SK-N-SH (cell line): ENCODE data around the gene ZMYND8. TPM values are rescaled to one million over a fixed set of nuclear protein-coding genes. Genes with fewer than 3 reads are reported as not detected.

Source experiments
- CTCF ChIA-PET: fragments of 300-600, 350-600 bp; formaldehyde crosslinking; extraction: SDS; loops from one replicate; lab custom pipeline; 2021; lab: Yijun Ruan, JAX
- POLR2A ChIA-PET: fragments of 350-600 bp; sonication (Branson Sonifier 250); formaldehyde crosslinking; extraction: SDS; loops from one replicate; lab custom pipeline; 2020; ENCODE audit warnings: antibody characterized with exemption, inconsistent platforms; lab: Yijun Ruan, JAX
- DNase-seq: peaks from one replicate; pipeline ENCODE4 v3.0.0; 2012
- H2AFZ ChIP-seq: fragments of 200-600 bp; sonication (generic); 2 replicates; pipeline ENCODE4 v1.8.1; 2016; ENCODE audit warnings: antibody characterized with exemption, mild to moderate bottlenecking, low read depth
- H3F3A ChIP-seq: fragments of 200-600 bp; sonication (generic); replicated peaks from 2 replicates; pipeline ENCODE3; 2016; ENCODE audit warnings: antibody characterized with exemption, mild to moderate bottlenecking; ENCODE audit not compliant: insufficient read depth
- H3K27ac ChIP-seq, 2 experiments: fragments of 200-500 bp in 1 of 2; fragments of 200-600 bp in 1 of 2; sonication (Bioruptor generic) in 1 of 2; sonication (generic), shearing (Covaris generic) in 1 of 2; 2 replicates each; pipeline versions ENCODE4 v1.5.1 to v1.6.1; 2014 to 2016; ENCODE audit warnings: low read depth in 2 of 2, inconsistent platforms in 1 of 2, low read length in 1 of 2, mild to moderate bottlenecking in 1 of 2, mixed read lengths in 1 of 2
- H3K27me3 ChIP-seq: fragments of 200-600 bp; sonication (generic), shearing (Covaris generic); 2 replicates; pipeline ENCODE4 v1.6.1; 2016; ENCODE audit warnings: mixed run types; ENCODE audit not compliant: insufficient read depth
- H3K36me3 ChIP-seq, 2 experiments: fragments of 200-500 bp in 1 of 2; fragments of 200-600 bp in 1 of 2; sonication (Bioruptor generic) in 1 of 2; sonication (generic) in 1 of 2; replicated peaks in 1 of 2; 2 replicates each; pipeline versions ENCODE3 to v1.5.1; 2014 to 2016; ENCODE audit warnings: low read length in 1 of 2, mild to moderate bottlenecking in 1 of 2; ENCODE audit not compliant: insufficient read depth in 2 of 2, control insufficient read depth in 1 of 2
- H3K4me1 ChIP-seq, 2 experiments: fragments of 200-500 bp in 1 of 2; fragments of 200-600 bp in 1 of 2; sonication (Bioruptor generic) in 1 of 2; sonication (generic), shearing (Covaris generic) in 1 of 2; 2 replicates each; pipeline versions ENCODE4 v1.5.1 to v1.6.1; 2014 to 2016; ENCODE audit warnings: low read depth in 1 of 2, low read length in 1 of 2, mixed run types in 1 of 2; ENCODE audit not compliant: insufficient read depth in 2 of 2, control insufficient read depth in 1 of 2
- H3K4me2 ChIP-seq: fragments of 200-600 bp; sonication (generic), shearing (Covaris generic); 2 replicates; pipeline ENCODE4 v1.6.1; 2017; ENCODE audit warnings: mixed run types
- H3K4me3 ChIP-seq, 2 experiments: fragments of 200-500 bp in 1 of 2; fragments of 200-600 bp in 1 of 2; sonication (Bioruptor generic) in 1 of 2; sonication (generic), shearing (Covaris generic) in 1 of 2; 2 replicates each; pipeline versions ENCODE4 v1.5.1 to v1.8.1; 2014 to 2016; ENCODE audit warnings: low read depth in 2 of 2, inconsistent platforms in 1 of 2, low read length in 1 of 2, mild to moderate bottlenecking in 1 of 2, mixed read lengths in 1 of 2, moderate library complexity in 1 of 2
- H3K79me2 ChIP-seq: fragments of 200-600 bp; sonication (generic); 2 replicates; pipeline ENCODE4 v1.8.1; 2017; ENCODE audit warnings: mild to moderate bottlenecking; ENCODE audit not compliant: insufficient read depth
- H3K9ac ChIP-seq: fragments of 200-600 bp; sonication (generic); 2 replicates; pipeline ENCODE4 v1.6.1; 2017; ENCODE audit warnings: mixed run types
- H3K9me2 ChIP-seq: fragments of 200-600 bp; sonication (generic); 2 replicates; pipeline ENCODE4 v1.6.1; 2017; ENCODE audit warnings: mixed run types
- H3K9me3 ChIP-seq: fragments of 200-600 bp; sonication (generic); 2 replicates; pipeline ENCODE4 v1.6.1; 2017; ENCODE audit warnings: mixed run types, mild to moderate bottlenecking, moderate library complexity
- H4K20me1 ChIP-seq: fragments of 200-600 bp; sonication (generic); 2 replicates; pipeline ENCODE4 v1.6.1; 2017; ENCODE audit warnings: mild to moderate bottlenecking, mixed run types; ENCODE audit not compliant: insufficient read depth
- CHD2 ChIP-seq: fragments of 150-350 bp; IDR thresholded peaks from 2 replicates; pipeline ENCODE4 v1.6.1; 2018; ENCODE audit warnings: low read length; ENCODE audit not compliant: partially characterized antibody
- EP300 ChIP-seq, 2 experiments: IDR thresholded peaks; 2 replicates each; pipeline versions ENCODE4 v1.4.0 to v1.6.1; 2012; ENCODE audit warnings: borderline replicate concordance in 1 of 2, low read depth in 1 of 2, low read length in 1 of 2
- FOSL2 ChIP-seq: IDR thresholded peaks from 2 replicates; pipeline ENCODE4 v1.4.0; 2012; ENCODE audit warnings: low read depth, mild to moderate bottlenecking, moderate library complexity, borderline replicate concordance
- FOXM1 ChIP-seq: IDR thresholded peaks from 2 replicates; pipeline ENCODE4 v1.4.0; 2012; ENCODE audit warnings: low read depth, mild to moderate bottlenecking
- MEF2A ChIP-seq: IDR thresholded peaks from 2 replicates; pipeline ENCODE4 v1.4.0; 2012; ENCODE audit warnings: low read depth, borderline replicate concordance
- MXI1 ChIP-seq: IDR thresholded peaks from 2 replicates; pipeline ENCODE4 v1.6.1; 2012; ENCODE audit warnings: mild to moderate bottlenecking, low read depth, low read length, improper control_type of control experiment
- NFIC ChIP-seq: IDR thresholded peaks from 2 replicates; pipeline ENCODE4 v1.4.0; 2012; ENCODE audit warnings: borderline replicate concordance
- NRF1 ChIP-seq: IDR thresholded peaks from 2 replicates; pipeline ENCODE4 v1.6.1; 2012; ENCODE audit warnings: low read depth, mild to moderate bottlenecking, low read length
- POLR2AphosphoS5 ChIP-seq: IDR thresholded peaks from 2 replicates; pipeline ENCODE4 v1.6.1; 2012; ENCODE audit warnings: low read depth, low read length
- RAD21 ChIP-seq: IDR thresholded peaks from 2 replicates; pipeline ENCODE4 v1.6.1; 2012; ENCODE audit warnings: mild to moderate bottlenecking, low read length
- TEAD4 ChIP-seq: IDR thresholded peaks from 2 replicates; pipeline ENCODE4 v1.4.0; 2012; ENCODE audit warnings: mild to moderate bottlenecking, borderline replicate concordance; ENCODE audit not compliant: insufficient read depth
- YY1 ChIP-seq: IDR thresholded peaks from 2 replicates; pipeline ENCODE4 v1.4.0; 2012; ENCODE audit warnings: low read depth, mild to moderate bottlenecking
- whole genome bisulfite sequencing: methylation state at CpG from one replicate; pipeline ENCODE4 v1.1.6; 2017; ENCODE audit warnings: low lambda C conversion rate; 5-methylcytosine and 5-hydroxymethylcytosine counted together
- polyA plus RNA-seq, 3 experiments: library from polyadenylated mRNA; depleted of rRNA; stranded (reverse); fragments of >200 nt; gene quantifications; 2 replicates each; pipeline ENCODE4 v1.2.3, GENCODE V29; 2012
- TF ChIP-seq, protein P1 (sequence below): IDR thresholded peaks from 2 replicates; pipeline ENCODE4 v1.4.0; 2012; ENCODE audit warnings: low read depth, borderline replicate concordance
- TF ChIP-seq, protein P2 (sequence below): fragments of 150-350 bp; IDR thresholded peaks from 2 replicates; pipeline ENCODE4 v1.6.1; 2017; ENCODE audit warnings: antibody characterized with exemption, low read length, low read depth, borderline replicate concordance

The ZMYND8 gene
- polyA plus RNA-seq, 1 of the 3 experiments (the other 2 are of a cell fraction): 25.3 TPM

GRCh38 chr20:47328129-47328528, 28.4 kb downstream of the ZMYND8 start:
- 76% methylated on average over 1 of the region's 1 CpG for WGBS
- H3K4me1 ChIP-seq: peaks cover 22% of the 10 kb centered on the region in 2 experiments; a peak in 3 of 4 replicates
- H2AFZ ChIP-seq: no peak overlapping the region
- CTCF ChIA-PET: interaction anchor here (0.7 to 2.9 kb wide), 4 partner anchors 53 to 336 kb away, joined by 3 to 22 read pairs (median 3); no protein-coding TSS in a partner anchor
- H3K4me3 ChIP-seq: no peak overlapping the region
- no peak overlapping the region for H3K9ac ChIP-seq
- peak overlapping the region in 1 of 2 experiments; percentile 93; a peak in 1 of 4 replicates for H3K27ac ChIP-seq
- H3K4me2 ChIP-seq: no peak overlapping the region
- H3K27me3 ChIP-seq: no peaks in the 10 kb centered on the region
- DNase-seq: no peak
- TF ChIP-seq YY1: no peak
- no peak for TF ChIP-seq MEF2A
- TF ChIP-seq POLR2AphosphoS5: no peak
- TF ChIP-seq EP300 (IDR thresholded peaks at IDR 0.05; ENCODE audit: borderline replicate concordance in 1 of 2, low read depth in 1 of 2, low read length in 1 of 2): no peak
- no peak for TF ChIP-seq TEAD4
- no peak for TF ChIP-seq CHD2
- TF ChIP-seq, protein P1, sequence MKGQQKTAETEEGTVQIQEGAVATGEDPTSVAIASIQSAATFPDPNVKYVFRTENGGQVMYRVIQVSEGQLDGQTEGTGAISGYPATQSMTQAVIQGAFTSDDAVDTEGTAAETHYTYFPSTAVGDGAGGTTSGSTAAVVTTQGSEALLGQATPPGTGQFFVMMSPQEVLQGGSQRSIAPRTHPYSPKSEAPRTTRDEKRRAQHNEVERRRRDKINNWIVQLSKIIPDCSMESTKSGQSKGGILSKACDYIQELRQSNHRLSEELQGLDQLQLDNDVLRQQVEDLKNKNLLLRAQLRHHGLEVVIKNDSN: no peak
- no peak for TF ChIP-seq NFIC
- no peak for TF ChIP-seq FOXM1
- H3K9me3 ChIP-seq: no peaks in the 10 kb centered on the region
- peaks cover 0 to 11% of the 10 kb centered on the region in 2 experiments for H3K36me3 ChIP-seq
- H3K79me2 ChIP-seq: peaks cover 99% of the 10 kb centered on the region
- H4K20me1 ChIP-seq: no peaks in the 10 kb centered on the region; the same call in 1 of the 2 replicates
- no peaks in the 10 kb centered on the region for H3K9me2 ChIP-seq
- peaks cover 28% of the 10 kb centered on the region for H3F3A ChIP-seq
- POLR2A ChIA-PET: no interaction called here

- H2AFZ ChIP-seq: no peak overlapping the region
- H3K9me3 ChIP-seq: no peaks in the 10 kb centered on the region
- H3K9ac ChIP-seq: no peak overlapping the region
- H3F3A ChIP-seq: peaks cover 25% of the 10 kb centered on the region
- 97% methylated on average over 7 of the region's 7 CpGs for WGBS
- H3K4me3 ChIP-seq: no peak overlapping the region
- H3K79me2 ChIP-seq: peaks cover 99% of the 10 kb centered on the region
- peaks cover 22% of the 10 kb centered on the region in 2 experiments; a peak in 3 of 4 replicates for H3K4me1 ChIP-seq
- H3K27me3 ChIP-seq: no peaks in the 10 kb centered on the region
- no peaks in the 10 kb centered on the region for H3K9me2 ChIP-seq
- POLR2A ChIA-PET: no interaction called here
- H4K20me1 ChIP-seq: no peaks in the 10 kb centered on the region; the same call in 1 of the 2 replicates
- CTCF ChIA-PET: interaction anchor here (0.7 to 2.9 kb wide), 4 partner anchors 52 to 336 kb away, joined by 3 to 22 read pairs (median 3); no protein-coding TSS in a partner anchor
- no peak for DNase-seq
- peaks cover 0 to 9% of the 10 kb centered on the region in 2 experiments for H3K36me3 ChIP-seq
- H3K27ac ChIP-seq: peak overlapping the region in 1 of 2 experiments; percentile 93; a peak in 2 of 4 replicates
- H3K4me2 ChIP-seq: no peak overlapping the region
- no peak for TF ChIP-seq MXI1
- TF ChIP-seq NFIC: no peak
- TF ChIP-seq RAD21: no peak
- TF ChIP-seq, protein P2, sequence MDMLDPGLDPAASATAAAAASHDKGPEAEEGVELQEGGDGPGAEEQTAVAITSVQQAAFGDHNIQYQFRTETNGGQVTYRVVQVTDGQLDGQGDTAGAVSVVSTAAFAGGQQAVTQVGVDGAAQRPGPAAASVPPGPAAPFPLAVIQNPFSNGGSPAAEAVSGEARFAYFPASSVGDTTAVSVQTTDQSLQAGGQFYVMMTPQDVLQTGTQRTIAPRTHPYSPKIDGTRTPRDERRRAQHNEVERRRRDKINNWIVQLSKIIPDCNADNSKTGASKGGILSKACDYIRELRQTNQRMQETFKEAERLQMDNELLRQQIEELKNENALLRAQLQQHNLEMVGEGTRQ: no peak
- TF ChIP-seq POLR2AphosphoS5: no peak
- no peak for TF ChIP-seq FOSL2
- TF ChIP-seq NRF1: no peak
Observed at GRCh38 chr20:47327711-47328110, 28.8 kb downstream of the ZMYND8 start.
